CD14-positive monocyte (primary cell): ENCODE results near the gene MMEL1. TPM values are rescaled to one million over a fixed set of nuclear protein-coding genes. Genes with fewer than 3 reads are reported as not detected.
A peak's percentile ranks its signal among the peaks of the same experiment; 100 is the strongest.

Source experiments
- DNase-seq, 3 donors: peaks; one replicate each; pipeline ENCODE4 v3.0.0-alpha.2; 2011 to 2022
- H2AFZ ChIP-seq: 2 replicates; pipeline ENCODE4 v1.6.0; 2012; ENCODE audit warnings: mild to moderate bottlenecking, low read depth, low read length, inconsistent platforms; ENCODE audit not compliant: insufficient read depth, poor library complexity, severe bottlenecking
- H3K27ac ChIP-seq, 2 donors: 1 replicate in 1 of 2; 2 replicates in 1 of 2; pipeline ENCODE4 v1.5.1; 2012 to 2013; ENCODE audit warnings: low read length in 2 of 2, control low read depth in 1 of 2, inconsistent platforms in 1 of 2, low read depth in 1 of 2, mild to moderate bottlenecking in 1 of 2
- H3K27me3 ChIP-seq, 2 donors: one replicate each; pipeline versions ENCODE4 v1.6.0 to v1.6.1; 2011 to 2013; ENCODE audit warnings: low read length in 2 of 2; ENCODE audit not compliant: control insufficient read depth in 2 of 2, insufficient read depth in 2 of 2
- H3K36me3 ChIP-seq, 2 donors: replicated peaks in 1 of 2; 1 replicate in 1 of 2; 2 replicates in 1 of 2; pipeline versions ENCODE4 v1.5.1 to v1.6.1; 2012 to 2013; ENCODE audit warnings: low read length in 2 of 2, control low read depth in 1 of 2, inconsistent platforms in 1 of 2, mild to moderate bottlenecking in 1 of 2; ENCODE audit not compliant: insufficient read depth in 2 of 2, control insufficient read depth in 1 of 2
- H3K4me1 ChIP-seq, 2 donors: 1 replicate in 1 of 2; 2 replicates in 1 of 2; pipeline versions ENCODE4 v1.5.1 to v1.6.1; 2012 to 2013; ENCODE audit warnings: low read length in 2 of 2, control low read depth in 1 of 2, inconsistent platforms in 1 of 2, mild to moderate bottlenecking in 1 of 2, moderate library complexity in 1 of 2; ENCODE audit not compliant: insufficient read depth in 2 of 2, control insufficient read depth in 1 of 2
- H3K4me2 ChIP-seq: replicated peaks from 2 replicates; pipeline ENCODE3; 2012; ENCODE audit warnings: low read length, moderate library complexity, mild to moderate bottlenecking; ENCODE audit not compliant: poor library complexity, severe bottlenecking; ENCODE audit errors: extremely low read depth
- H3K4me3 ChIP-seq, 3 experiments: fragments of 200-600 bp in 1 of 3; sonication (generic) in 1 of 3; replicated peaks in 1 of 3; 1 replicate in 2 of 3; 2 replicates in 1 of 3; pipeline ENCODE4 v1.5.1; 2011 to 2013; ENCODE audit warnings: low read length in 3 of 3, mild to moderate bottlenecking in 3 of 3, control low read depth in 2 of 3, low read depth in 2 of 3, inconsistent platforms in 1 of 3, moderate library complexity in 1 of 3
- H3K79me2 ChIP-seq: 2 replicates; pipeline ENCODE4 v1.6.0; 2012; ENCODE audit warnings: mild to moderate bottlenecking, control low read depth, inconsistent platforms, low read length, moderate library complexity; ENCODE audit not compliant: insufficient read depth
- H3K9ac ChIP-seq: 2 replicates; pipeline ENCODE4 v1.6.0; 2017; ENCODE audit warnings: low read length, mild to moderate bottlenecking; ENCODE audit not compliant: insufficient read depth, poor library complexity, severe bottlenecking
- H3K9me3 ChIP-seq, 2 donors: replicated peaks in 1 of 2; 1 replicate in 1 of 2; 2 replicates in 1 of 2; pipeline versions ENCODE4 v1.5.1 to v1.6.1; 2012 to 2013; ENCODE audit warnings: low read length in 2 of 2, control low read depth in 1 of 2; ENCODE audit not compliant: control insufficient read depth in 1 of 2, insufficient read depth in 1 of 2
- H4K20me1 ChIP-seq: 2 replicates; pipeline ENCODE4 v1.6.0; 2012; ENCODE audit warnings: mild to moderate bottlenecking, low read length, control low read depth, moderate library complexity; ENCODE audit not compliant: insufficient read depth
- H3K27ac Mint-ChIP-seq, 7 donors: one replicate each; pipeline ENCODE4 v1.8.0; 2020; ENCODE audit warnings: mild to moderate bottlenecking in 7 of 7, mixed read lengths in 7 of 7, moderate library complexity in 6 of 7, inconsistent platforms in 2 of 7
- H3K27me3 Mint-ChIP-seq, 3 donors: one replicate each; pipeline ENCODE4 v1.8.0; 2021 to 2022; ENCODE audit warnings: low read depth in 3 of 3, mild to moderate bottlenecking in 3 of 3, mixed read lengths in 3 of 3, moderate library complexity in 3 of 3, inconsistent platforms in 1 of 3
- H3K36me3 Mint-ChIP-seq, 2 donors: one replicate each; pipeline ENCODE4 v1.8.0; 2020; ENCODE audit warnings: mixed read lengths in 2 of 2, inconsistent platforms in 1 of 2, mild to moderate bottlenecking in 1 of 2
- H3K4me1 Mint-ChIP-seq: one replicate; pipeline ENCODE4 v1.8.0; 2020; ENCODE audit warnings: mild to moderate bottlenecking, mixed read lengths
- H3K4me3 Mint-ChIP-seq, 2 donors: one replicate each; pipeline ENCODE4 v1.8.0; 2020; ENCODE audit warnings: mild to moderate bottlenecking in 2 of 2, mixed read lengths in 2 of 2, moderate library complexity in 1 of 2
- H3K9me3 Mint-ChIP-seq, 7 donors: one replicate each; pipeline ENCODE4 v1.8.0; 2020 to 2022; ENCODE audit warnings: mixed read lengths in 7 of 7, mild to moderate bottlenecking in 6 of 7, moderate library complexity in 6 of 7, inconsistent platforms in 2 of 7
- CTCF ChIP-seq: fragments of 200-600 bp; IDR thresholded peaks from one replicate; pipeline ENCODE4 v1.8.0; 2022; ENCODE audit warnings: antibody characterized with exemption, mild to moderate bottlenecking
- WGBS: methylation state at CpG from one replicate; pipeline ENCODE4 v1.1.5; 2013; ENCODE audit warnings: missing lambda C conversion rate; ENCODE audit not compliant: insufficient coverage; 5-methylcytosine and 5-hydroxymethylcytosine counted together
- intact Hi-C, 2 donors: fragments of 100-400 bp; cut with micrococcal nuclease; formaldehyde crosslinking; loops; one replicate each; pipeline versions ENCODE4 v1.15.0 to v1.15.1; 2023
- polyA plus RNA-seq, 3 donors: library from polyadenylated mRNA; depleted of rRNA in 1 of 3; unstranded in 2 of 3; stranded (reverse) in 1 of 3; fragments of 300-500 nt in 2 of 3; fragments of >200 nt in 1 of 3; fragmentation: Illumina TruSeq in 2 of 3; gene quantifications; 1 replicate in 2 of 3; 2 replicates in 1 of 3; pipeline ENCODE4 v1.2.3, GENCODE V29; 2012 to 2021

MMEL1 gene
- polyA plus RNA-seq, 3 donors: 1.1 to 4.4 (median 1.9) TPM

GRCh38 chr1:2575801-2576663 lies 56.8 kb downstream of the MMEL1 start:
- intact Hi-C loops: no loop called here
- Histone ChIP-seq H3K36me3 (no peaks in the 10 kb centered on the region), H3K27me3 (no peaks in the 10 kb centered on the region), H3K4me2 (peak overlapping the region; percentile 52), H4K20me1 (no peaks in the 10 kb centered on the region), H3K4me3 (peak overlapping the region in 1 of 3 experiments; percentile 42), H3K4me1 (peaks cover 40 to 41% of the 10 kb centered on the region in 2 donors), H3K79me2 (no peaks in the 10 kb centered on the region), H3K9me3 (peaks cover 10 to 14% of the 10 kb centered on the region in 2 donors), H3K9ac (peak overlapping the region; percentile 51), H2AFZ (peak overlapping the region; percentile 62), H3K27ac (peak overlapping the region; percentile 86 to 96)
- no peak for TF ChIP-seq CTCF
- Mint-ChIP-seq H3K4me3 (peak overlapping the region; percentile 39 to 80), H3K9me3 (peaks cover 7 to 16% (median 13%) of the 10 kb centered on the region in 7 donors), H3K4me1 (peaks cover 39% of the 10 kb centered on the region), H3K27me3 (peaks cover 1 to 14% (median 6%) of the 10 kb centered on the region in 3 donors), H3K27ac (peak overlapping the region; percentile 90 to 97 (median 92)), H3K36me3 (peaks cover 5% of the 10 kb centered on the region in 2 donors)
- WGBS: 85% methylated on average over 14 of the region's 23 CpGs
- peak in 1 of 3 donors; percentile 60 for DNase-seq

- 96% methylated on average over 2 of the region's 9 CpGs for WGBS
- H3K4me1 ChIP-seq: peaks cover 39 to 44% of the 10 kb centered on the region in 2 donors
- H3K9me3 ChIP-seq: peaks cover 10 to 14% of the 10 kb centered on the region in 2 donors
- H3K9ac ChIP-seq: no peak overlapping the region
- H3K27me3 ChIP-seq: no peaks in the 10 kb centered on the region
- peak overlapping the region in 1 of 2 donors; percentile 26 for H3K4me3 Mint-ChIP-seq
- H3K4me2 ChIP-seq: no peak overlapping the region
- peaks cover 5% of the 10 kb centered on the region in 2 donors for H3K36me3 Mint-ChIP-seq
- no peaks in the 10 kb centered on the region for H4K20me1 ChIP-seq
- H3K27me3 Mint-ChIP-seq: peaks cover 0 to 15% (median 6%) of the 10 kb centered on the region in 3 donors
- no peak overlapping the region for H3K27ac ChIP-seq
- no peak for TF ChIP-seq CTCF
- no peak overlapping the region for H2AFZ ChIP-seq
- DNase-seq: peak in 1 of 3 donors; percentile 24
- H3K36me3 ChIP-seq: no peaks in the 10 kb centered on the region
- peaks cover 42% of the 10 kb centered on the region for H3K4me1 Mint-ChIP-seq
- no peak overlapping the region for H3K4me3 ChIP-seq
- H3K27ac Mint-ChIP-seq: peak overlapping the region in 1 of 7 donors; percentile 50
- intact Hi-C loops: no loop called here
- no peaks in the 10 kb centered on the region for H3K79me2 ChIP-seq
- H3K9me3 Mint-ChIP-seq: peaks cover 7 to 16% (median 13%) of the 10 kb centered on the region in 7 donors
These were observed 58.5 kb downstream of the MMEL1 start for GRCh38 chr1:2574350-2574749.
